Thyroid gland (tissue), 4 donors: ENCODE results near the gene C2orf69. TPM values are rescaled to one million over a fixed set of nuclear protein-coding genes. Genes with fewer than 3 reads are reported as not detected.

Experiments used
- DNase-seq, 2 donors: peaks; one replicate each; pipeline ENCODE4 v3.0.0-alpha.2; 2019
- H3K27ac ChIP-seq, 3 donors: fragments of 200-600 bp; sonication (generic); 1 replicate in 2 of 3; 2 replicates in 1 of 3; pipeline ENCODE4 v1.5.1; 2016 to 2019; ENCODE audit warnings: mild to moderate bottlenecking in 1 of 3, moderate library complexity in 1 of 3
- H3K27me3 ChIP-seq: fragments of 200-600 bp; sonication (generic); one replicate; pipeline ENCODE4 v1.5.1; 2019
- H3K36me3 ChIP-seq, 2 donors: fragments of 200-600 bp; sonication (generic); one replicate each; pipeline ENCODE4 v1.5.1; 2016 to 2019
- H3K4me1 ChIP-seq, 2 donors: fragments of 200-600 bp; sonication (generic); one replicate each; pipeline ENCODE4 v1.5.1; 2017 to 2019
- H3K4me3 ChIP-seq, 3 donors: fragments of 200-600 bp; sonication (generic); replicated peaks in 1 of 3; 1 replicate in 2 of 3; 2 replicates in 1 of 3; pipeline ENCODE4 v1.5.1; 2016; ENCODE audit warnings: mild to moderate bottlenecking in 1 of 3
- H3K9me3 ChIP-seq: fragments of 200-600 bp; sonication (generic); one replicate; pipeline ENCODE4 v1.5.1; 2017
- CTCF ChIP-seq, 6 experiments: fragments of 200-600 bp in 3 of 6; fragments of 450-650 bp in 3 of 6; sonication (generic) in 3 of 6; IDR thresholded peaks; one replicate each; pipeline ENCODE4 v1.5.1; 2016 to 2019; ENCODE audit warnings: antibody characterized with exemption in 6 of 6, mild to moderate bottlenecking in 2 of 6, inconsistent platforms in 1 of 6, moderate library complexity in 1 of 6
- POLR2A ChIP-seq, 2 donors: fragments of 450-650 bp; IDR thresholded peaks; one replicate each; pipeline ENCODE4 v1.6.1; 2017; ENCODE audit warnings: antibody characterized with exemption in 2 of 2, mild to moderate bottlenecking in 2 of 2, moderate library complexity in 1 of 2
- WGBS, 2 donors: methylation state at CpG; one replicate each; pipeline ENCODE4 v1.1.5; 2017; 5-methylcytosine and 5-hydroxymethylcytosine counted together
- intact Hi-C: fragments of 100-400 bp; cut with DNase I; formaldehyde crosslinking; loops from one replicate; pipeline ENCODE4 v1.15.1; 2023
- total RNA-seq, 4 donors: library from RNA; depleted of rRNA; stranded (reverse); fragments of >200 nt; gene quantifications; one replicate each; pipeline ENCODE4 v1.2.3, GENCODE V29; 2016

C2orf69 gene
- total RNA-seq, 4 donors from 2014 or later: 11.3 to 12.8 (median 12.3) TPM

- no peak for TF ChIP-seq CTCF (IDR thresholded peaks at IDR 0.05)
- no peak for TF ChIP-seq POLR2A (IDR thresholded peaks at IDR 0.05)
- intact Hi-C loops: no loop called here
- H3K27me3 ChIP-seq: no peaks in the 10 kb centered on the region
- 9 to 64% methylated on average over 2 of the region's 2 CpGs for WGBS, 2 donors
- H3K36me3 ChIP-seq: peaks cover 13 to 14% of the 10 kb centered on the region in 2 donors
- no peak for DNase-seq
- no peaks in the 10 kb centered on the region for H3K4me1 ChIP-seq
- H3K9me3 ChIP-seq: no peaks in the 10 kb centered on the region
- no peak overlapping the region for H3K4me3 ChIP-seq
- no peak overlapping the region for H3K27ac ChIP-seq
Observed at GRCh38 chr2:199928226-199928625, 17.1 kb downstream of the C2orf69 start.

GRCh38 chr2:199928626-199929025 is 17.5 kb downstream of the C2orf69 start:
- TF ChIP-seq POLR2A (IDR thresholded peaks at IDR 0.05) (no peak), CTCF (IDR thresholded peaks at IDR 0.05) (no peak)
- no peaks in the 10 kb centered on the region for H3K9me3 ChIP-seq
- no peaks in the 10 kb centered on the region for H3K4me1 ChIP-seq
- peaks cover 14 to 15% of the 10 kb centered on the region in 2 donors for H3K36me3 ChIP-seq
- intact Hi-C loops: no loop called here
- H3K27ac ChIP-seq: no peak overlapping the region
- no peak for DNase-seq
- no peaks in the 10 kb centered on the region for H3K27me3 ChIP-seq
- no peak overlapping the region for H3K4me3 ChIP-seq

GRCh38 chr2:199929262-199929661 is 18.2 kb downstream of the C2orf69 start:
- Histone ChIP-seq H3K36me3 (peaks cover 14 to 15% of the 10 kb centered on the region in 2 donors), H3K4me1 (no peaks in the 10 kb centered on the region), H3K9me3 (no peaks in the 10 kb centered on the region), H3K4me3 (no peak overlapping the region), H3K27me3 (no peaks in the 10 kb centered on the region), H3K27ac (no peak overlapping the region)
- no peak for DNase-seq
- WGBS, 2 donors: 78 to 91% methylated on average over 2 of the region's 2 CpGs
- intact Hi-C loops: no loop called here
- TF ChIP-seq CTCF (IDR thresholded peaks at IDR 0.05): no peak
- TF ChIP-seq POLR2A (IDR thresholded peaks at IDR 0.05): no peak

GRCh38 chr2:199932312-199932855 is 21.3 kb downstream of the C2orf69 start:
- Histone ChIP-seq H3K27me3 (no peaks in the 10 kb centered on the region), H3K4me1 (no peaks in the 10 kb centered on the region), H3K36me3 (peaks cover 18 to 20% of the 10 kb centered on the region in 2 donors), H3K27ac (no peak overlapping the region), H3K9me3 (no peaks in the 10 kb centered on the region), H3K4me3 (no peak overlapping the region)
- intact Hi-C loops: no loop called here
- TF ChIP-seq POLR2A (IDR thresholded peaks at IDR 0.05) (no peak), CTCF (IDR thresholded peaks at IDR 0.05) (no peak)
- WGBS, 2 donors: 78 to 89% methylated on average over 4 of the region's 4 CpGs
- DNase-seq: no peak

GRCh38 chr2:199933466-199933865 is 22.4 kb downstream of the C2orf69 start:
- peaks cover 22 to 25% of the 10 kb centered on the region in 2 donors for H3K36me3 ChIP-seq

More at GRCh38 chr2:199933466-199933865, 22.4 kb downstream of the C2orf69 start:
- Histone ChIP-seq H3K27me3 (no peaks in the 10 kb centered on the region), H3K4me3 (no peak overlapping the region), H3K27ac (no peak overlapping the region), H3K9me3 (no peaks in the 10 kb centered on the region), H3K4me1 (no peaks in the 10 kb centered on the region)
- no peak for TF ChIP-seq POLR2A (IDR thresholded peaks at IDR 0.05)
- no peak for TF ChIP-seq CTCF (IDR thresholded peaks at IDR 0.05)
- 82 to 84% methylated on average over 3 of the region's 3 CpGs for WGBS, 2 donors
- intact Hi-C loops: no loop called here
- DNase-seq: no peak
